ENCODE measurements around the gene HEXA.

The HEXA gene

DNA sequence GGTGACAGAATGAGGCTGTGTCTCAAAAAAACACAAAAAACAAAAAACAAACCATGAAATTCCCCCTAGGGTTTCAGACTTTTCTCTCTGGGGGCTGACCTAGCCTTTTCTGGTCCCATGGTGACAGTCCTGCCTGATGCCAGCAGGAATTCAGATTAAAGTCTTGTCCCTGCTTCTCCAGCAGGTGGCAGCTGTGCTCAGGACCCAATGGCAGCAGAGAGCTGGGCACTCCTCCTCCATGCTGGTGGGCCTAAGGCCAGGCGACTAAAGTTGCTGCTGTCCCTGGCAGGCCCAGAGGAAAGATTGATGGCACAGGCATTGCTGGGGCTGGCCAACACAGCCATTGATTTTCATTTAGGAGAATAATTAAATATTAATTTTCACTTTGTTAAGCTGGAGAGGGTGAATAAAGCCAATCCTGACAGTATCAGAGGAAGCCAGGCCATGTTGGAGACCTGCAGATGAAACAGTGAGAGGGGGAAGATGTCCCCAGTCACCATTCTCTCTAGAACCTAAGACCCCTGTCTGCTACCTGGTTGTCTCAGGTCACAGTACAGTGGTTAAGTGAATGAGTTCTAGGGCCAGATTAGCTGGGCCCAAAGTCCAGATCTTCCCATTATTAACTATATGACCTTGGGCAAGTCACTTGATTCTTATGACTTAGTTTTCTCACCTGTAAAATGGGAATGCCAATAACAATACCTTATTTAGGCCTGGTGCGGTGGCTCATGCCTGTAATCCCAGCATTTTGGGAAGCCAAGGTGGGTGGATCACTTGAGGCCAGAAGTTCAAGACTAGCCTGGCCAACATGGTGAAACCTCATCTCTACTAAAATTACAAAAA is 63.0 kb downstream of the HEXA start:
- no peaks in the 10 kb centered on the region for H3K36me3 ChIP-seq (ENCODE audit: insufficient read depth, low read length)
- no peak overlapping the region for H3K27ac ChIP-seq
- no peak overlapping the region for H3K9ac ChIP-seq (ENCODE audit: insufficient read length)
- H3K4me3 ChIP-seq, result no peak overlapping the region
- TF ChIP-seq EZH2 (IDR thresholded peaks at IDR 0.05), result no peak
- TF ChIP-seq POLR2AphosphoS5 (IDR thresholded peaks at IDR 0.05; ENCODE audit: borderline replicate concordance, low read depth, low read length), result no peak
- no peak for TF ChIP-seq FOXP2 (optimal IDR thresholded peaks at IDR 0.05; ENCODE audit: control extremely low read depth, extremely low read length, insufficient read depth)
- peak; percentile 2 for DNase-seq (ENCODE audit: low read depth, low spot score)
- H3K9me3 ChIP-seq (ENCODE audit: low read depth, low read length), result no peaks in the 10 kb centered on the region

DNA sequence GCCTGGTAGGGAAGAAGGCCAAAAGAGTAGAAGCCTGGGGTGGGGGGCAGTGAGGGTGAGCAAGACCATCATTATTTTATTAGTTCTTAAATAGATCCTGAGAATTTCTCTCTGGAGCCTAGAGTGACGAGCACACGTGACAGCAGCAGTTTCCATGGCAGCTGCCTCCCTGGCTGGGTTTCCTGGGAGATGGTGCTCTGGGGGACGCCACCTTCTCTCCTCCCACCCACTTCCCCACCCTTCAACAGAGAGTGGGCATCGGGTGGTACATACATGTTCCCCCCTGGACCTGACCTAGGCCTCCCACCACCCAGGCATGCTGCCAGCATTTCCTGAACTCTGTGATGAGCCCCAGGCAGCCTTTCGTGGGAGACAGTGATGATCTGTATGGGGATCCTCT is 68.8 kb downstream of the HEXA start:
- H3K9me3 ChIP-seq (ENCODE audit: low read depth, low read length), result no peaks in the 10 kb centered on the region
- no peak overlapping the region for H3K27ac ChIP-seq
- no peak overlapping the region for H3K9ac ChIP-seq (ENCODE audit: insufficient read length)
- no peak overlapping the region for H3K4me3 ChIP-seq
- no peak for TF ChIP-seq FOXP2 (optimal IDR thresholded peaks at IDR 0.05; ENCODE audit: control extremely low read depth, extremely low read length, insufficient read depth)
- DNase-seq (ENCODE audit: low read depth, low spot score), result no peak
- H3K36me3 ChIP-seq (ENCODE audit: insufficient read depth, low read length), result no peaks in the 10 kb centered on the region

DNA sequence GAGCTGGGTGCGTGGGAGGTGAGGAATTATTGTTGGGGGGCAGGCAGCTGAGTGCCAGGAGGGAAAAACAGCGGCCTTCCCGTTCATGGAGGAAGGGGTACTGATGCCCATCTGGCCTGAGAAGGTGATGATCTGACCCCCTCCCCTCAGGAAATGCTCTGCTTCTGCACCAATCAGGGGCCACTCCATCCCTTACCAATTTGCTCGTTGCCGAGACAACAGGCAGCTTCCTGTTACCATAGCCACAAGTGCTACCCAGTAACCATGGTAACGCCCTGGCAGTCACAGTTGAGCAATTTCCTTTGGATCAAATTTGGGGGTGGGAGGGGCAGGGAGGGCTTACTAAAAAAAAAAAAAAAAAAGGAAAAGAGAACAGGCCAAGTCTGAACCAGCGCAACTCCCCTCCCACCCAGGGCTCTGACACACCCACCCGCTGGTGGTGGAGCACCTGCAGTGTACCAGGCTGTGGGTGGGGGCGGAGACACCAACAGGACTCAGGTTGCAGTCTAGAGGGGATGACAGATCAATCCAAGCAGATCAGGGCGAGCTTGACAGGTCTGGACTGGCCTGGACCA is 69.5 kb downstream of the HEXA start:
- H3K9ac ChIP-seq (ENCODE audit: insufficient read length), result no peak overlapping the region
- no peak overlapping the region for H3K4me3 ChIP-seq
- no peaks in the 10 kb centered on the region for H3K9me3 ChIP-seq (ENCODE audit: low read depth, low read length)
- DNase-seq (ENCODE audit: low read depth, low spot score), result no peak
- no peak for TF ChIP-seq FOXP2 (optimal IDR thresholded peaks at IDR 0.05; ENCODE audit: control extremely low read depth, extremely low read length, insufficient read depth)
- TF ChIP-seq EZH2 (IDR thresholded peaks at IDR 0.05), result no peak
- no peak for TF ChIP-seq POLR2AphosphoS5 (IDR thresholded peaks at IDR 0.05; ENCODE audit: borderline replicate concordance, low read depth, low read length)
- no peaks in the 10 kb centered on the region for H3K36me3 ChIP-seq (ENCODE audit: insufficient read depth, low read length)
- H3K27ac ChIP-seq, result no peak overlapping the region

DNA sequence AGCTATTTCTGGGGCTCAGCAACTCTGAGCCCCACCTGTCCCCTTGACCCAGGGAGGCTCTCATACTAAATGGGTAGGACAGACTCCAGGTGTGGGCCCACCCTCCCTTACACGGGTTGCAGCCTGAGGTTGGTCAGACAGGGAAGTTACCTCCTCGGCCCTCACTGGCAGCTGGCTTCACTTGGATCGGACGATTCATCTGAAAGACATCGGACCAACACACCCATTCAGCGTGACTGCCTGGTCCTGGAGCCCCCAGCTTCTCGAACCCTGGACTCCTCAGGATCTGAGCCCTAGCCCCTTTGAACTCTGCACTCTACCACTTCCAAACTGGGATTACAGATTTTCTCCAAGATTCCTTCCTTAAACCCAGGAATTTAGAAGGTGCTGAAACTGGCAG is 71.2 kb downstream of the HEXA start:
- H3K27ac ChIP-seq, result no peak overlapping the region
- no peak overlapping the region for H3K4me3 ChIP-seq
- TF ChIP-seq FOXP2 (optimal IDR thresholded peaks at IDR 0.05; ENCODE audit: control extremely low read depth, extremely low read length, insufficient read depth) (no peak), EZH2 (IDR thresholded peaks at IDR 0.05) (no peak), POLR2AphosphoS5 (IDR thresholded peaks at IDR 0.05; ENCODE audit: borderline replicate concordance, low read depth, low read length) (no peak)
- DNase-seq (ENCODE audit: low read depth, low spot score), result no peak
- no peaks in the 10 kb centered on the region for H3K36me3 ChIP-seq (ENCODE audit: insufficient read depth, low read length)
- no peaks in the 10 kb centered on the region for H3K9me3 ChIP-seq (ENCODE audit: low read depth, low read length)
- H3K9ac ChIP-seq (ENCODE audit: insufficient read length), result no peak overlapping the region

DNA sequence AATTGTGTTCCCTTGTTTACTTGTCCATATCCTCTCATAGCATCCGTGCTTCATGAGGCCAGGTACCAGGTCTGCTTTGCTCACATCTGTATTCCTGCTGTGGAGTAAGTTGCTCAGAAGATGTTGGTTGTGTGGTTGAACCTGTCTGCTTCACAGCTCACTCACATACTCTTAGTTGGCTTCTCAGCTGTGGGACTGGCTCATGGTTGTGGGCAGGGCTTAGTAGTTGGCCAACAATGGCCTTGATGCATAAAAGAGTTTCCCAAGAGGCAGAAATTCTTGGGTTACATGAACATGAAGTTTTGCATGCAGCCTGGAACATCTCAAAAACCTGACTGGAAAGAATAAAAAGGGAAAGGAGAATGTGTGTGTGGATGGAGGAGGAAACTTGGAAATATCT is 72.9 kb downstream of the HEXA start:
- no peak for DNase-seq (ENCODE audit: low read depth, low spot score)
- Histone ChIP-seq H3K4me3 (no peak overlapping the region), H3K36me3 (ENCODE audit: insufficient read depth, low read length) (no peaks in the 10 kb centered on the region), H3K9ac (ENCODE audit: insufficient read length) (no peak overlapping the region), H3K9me3 (ENCODE audit: low read depth, low read length) (no peaks in the 10 kb centered on the region), H3K27ac (no peak overlapping the region)
- TF ChIP-seq FOXP2 (optimal IDR thresholded peaks at IDR 0.05; ENCODE audit: control extremely low read depth, extremely low read length, insufficient read depth) (no peak), EZH2 (IDR thresholded peaks at IDR 0.05) (no peak), POLR2AphosphoS5 (IDR thresholded peaks at IDR 0.05; ENCODE audit: borderline replicate concordance, low read depth, low read length) (no peak)

Measured in SK-N-MC (cell line).